A549 (cell line): ENCODE results near the gene ABCC2. TPM values are rescaled to one million over a fixed set of nuclear protein-coding genes. Genes with fewer than 3 reads are reported as not detected.
A peak's percentile ranks its signal among the peaks of the same experiment; 100 is the strongest.

ENCODE experiments used
- ATAC-seq, 2 experiments: fragments of 200-7000 bp in 1 of 2; fragments of >200 bp in 1 of 2; cut with Nextera tagmentation in 1 of 2; cut with Tn5 transposase in 1 of 2; 3 replicates each; pipeline versions ENCODE4 v1.8.0 to v1.9.1; 2018 to 2020; ENCODE audit warnings: mild to moderate bottlenecking in 1 of 2, moderate library complexity in 1 of 2
- CTCF ChIA-PET: fragments of 300-600 bp; sonication (Branson Sonifier 250); formaldehyde crosslinking; extraction: SDS; loops from one replicate; lab custom pipeline; 2021; ENCODE audit warnings: antibody characterized with exemption, inconsistent platforms; lab: Yijun Ruan, JAX
- POLR2A ChIA-PET: fragments of 350-600 bp; formaldehyde crosslinking; extraction: SDS; loops from one replicate; lab custom pipeline; 2021; ENCODE audit warnings: antibody characterized with exemption, inconsistent platforms; lab: Yijun Ruan, JAX
- DNase-seq, 2 experiments: peaks; one replicate each; pipeline versions ENCODE4 v3.0.0 to v3.0.0-alpha.2; 2011 to 2016; ENCODE audit warnings: low read depth in 1 of 2, low spot score in 1 of 2
- FAIRE-seq: peaks from 2 replicates; lab custom pipeline; 2011; peaks lifted over from hg19 to GRCh38; lab: Jason Lieb, UNC
- H3K27ac ChIP-seq, 2 experiments: fragments of >200 bp; sonication (Bioruptor Twin); formaldehyde crosslinking; 3 replicates each; pipeline ENCODE4 v1.5.1; 2016 to 2017
- H3K4me1 ChIP-seq: fragments of >200 bp; sonication (Bioruptor Twin); formaldehyde crosslinking; 3 replicates; pipeline ENCODE4 v1.6.1; 2016
- H3K4me2 ChIP-seq: fragments of >200 bp; sonication (Bioruptor Twin); formaldehyde crosslinking; 3 replicates; pipeline ENCODE4 v1.6.1; 2016
- H3K4me3 ChIP-seq: fragments of >200 bp; sonication (Bioruptor Twin); formaldehyde crosslinking; 3 replicates; pipeline ENCODE4 v1.5.1; 2016
- H3K9me3 ChIP-seq: fragments of >200 bp; sonication (Bioruptor Twin); formaldehyde crosslinking; 3 replicates; pipeline ENCODE4 v1.6.1; 2016
- BCL3 ChIP-seq: fragments of >200 bp; sonication (Bioruptor Twin); formaldehyde crosslinking; IDR thresholded peaks from 3 replicates; pipeline ENCODE4 v1.6.1; 2016
- CEBPB ChIP-seq, 2 experiments: fragments of >200 bp in 1 of 2; sonication (Bioruptor Twin) in 1 of 2; formaldehyde crosslinking in 1 of 2; IDR thresholded peaks; 2 replicates each; pipeline ENCODE4 v1.6.1; 2012 to 2016
- CTCF ChIP-seq: fragments of >200 bp; sonication (Bioruptor Twin); formaldehyde crosslinking; IDR thresholded peaks from 3 replicates; pipeline ENCODE4 v1.5.1; 2016
- ELK1 ChIP-seq: fragments of 150-350 bp; IDR thresholded peaks from 2 replicates; pipeline ENCODE4 v1.6.1; 2014; ENCODE audit warnings: low read depth, mild to moderate bottlenecking, low read length
- EP300 ChIP-seq, 2 experiments: fragments of >200 bp; sonication (Bioruptor Twin); formaldehyde crosslinking; IDR thresholded peaks; 2 replicates in 1 of 2; 3 replicates in 1 of 2; pipeline ENCODE4 v1.6.1; 2016 to 2017
- FOXS1 ChIP-seq: fragments of 250-450 bp; sonication (Bioruptor Pico); IDR thresholded peaks from 2 replicates; pipeline ENCODE4 v1.5.0; 2020; ENCODE audit warnings: mild to moderate bottlenecking, moderate library complexity
- HDAC2 ChIP-seq: fragments of 200-600 bp; sonication (generic); IDR thresholded peaks from 2 replicates; pipeline ENCODE4 v1.6.1; 2016
- HMGXB4 ChIP-seq: fragments of 250-450 bp; sonication (Bioruptor Pico); IDR thresholded peaks from 2 replicates; pipeline ENCODE4 v1.5.0; 2021; ENCODE audit warnings: mild to moderate bottlenecking, moderate library complexity, borderline replicate concordance
- HOXB13 ChIP-seq: fragments of 250-450 bp; sonication (Bioruptor Pico); IDR thresholded peaks from 2 replicates; pipeline ENCODE4 v1.5.0; 2020; ENCODE audit warnings: low read depth, mild to moderate bottlenecking, moderate library complexity
- HOXB5 ChIP-seq: fragments of 250-450 bp; sonication (Bioruptor Pico); IDR thresholded peaks from 2 replicates; pipeline ENCODE4 v1.5.0; 2020; ENCODE audit warnings: mild to moderate bottlenecking, moderate library complexity
- MAFK ChIP-seq: fragments of 450-650 bp; IDR thresholded peaks from 2 replicates; pipeline ENCODE4 v1.6.1; 2014; ENCODE audit not compliant: partially characterized antibody
- NFE2L2 ChIP-seq: fragments of 150-350 bp; conservative IDR thresholded peaks from 2 replicates; pipeline ENCODE4 v1.6.1; 2014; ENCODE audit warnings: low read length
- NPAS2 ChIP-seq: fragments of 250-450 bp; sonication (Bioruptor Pico); IDR thresholded peaks from 2 replicates; pipeline ENCODE4 v1.8.0; 2022; ENCODE audit warnings: mild to moderate bottlenecking, moderate library complexity, borderline replicate concordance
- PHF8 ChIP-seq: fragments of 200-600 bp; sonication (generic); IDR thresholded peaks from 2 replicates; pipeline ENCODE4 v1.6.1; 2016; ENCODE audit warnings: low read depth, mild to moderate bottlenecking, antibody characterized with exemption, moderate library complexity, borderline replicate concordance
- RARB ChIP-seq: fragments of 250-450 bp; sonication (Bioruptor Pico); IDR thresholded peaks from 2 replicates; pipeline ENCODE4 v1.8.0; 2021; ENCODE audit warnings: mild to moderate bottlenecking, moderate library complexity
- RCOR1 ChIP-seq: fragments of 150-350 bp; IDR thresholded peaks from 2 replicates; pipeline ENCODE4 v1.6.1; 2014; ENCODE audit warnings: antibody characterized with exemption, low read length, low read depth
- SREBF2 ChIP-seq: fragments of 450-650 bp; IDR thresholded peaks from 2 replicates; pipeline ENCODE4 v1.6.1; 2014; ENCODE audit warnings: mild to moderate bottlenecking, moderate library complexity
- ZFP36 ChIP-seq: fragments of 450-650 bp; IDR thresholded peaks from 2 replicates; pipeline ENCODE4 v1.6.1; 2014; ENCODE audit warnings: borderline replicate concordance; ENCODE audit not compliant: partially characterized antibody
- WGBS: methylation state at CpG from one replicate; pipeline ENCODE4 v1.1.6; 2017; ENCODE audit errors: missing lambda C conversion rate; 5-methylcytosine and 5-hydroxymethylcytosine counted together
- polyA plus RNA-seq, 4 experiments: library from polyadenylated mRNA; depleted of rRNA in 3 of 4; stranded (reverse); fragments of >200 nt; fragmentation: RNase III in 1 of 4; extraction: RNeasy Plus Mini Kit Qiagen cat#74134 plus additional on column Dnase treatment in 1 of 4; gene quantifications; 2 replicates in 3 of 4; 3 replicates in 1 of 4; pipeline ENCODE4 v1.2.3, GENCODE V29; 2011 to 2017
- TF ChIP-seq, protein P1 (sequence below): fragments of >200 bp; sonication (Bioruptor Twin); formaldehyde crosslinking; IDR thresholded peaks from 2 replicates; pipeline ENCODE4 v1.6.1; 2016
- TF ChIP-seq, protein P2 (sequence below): IDR thresholded peaks from 2 replicates; pipeline ENCODE4 v1.6.1; 2012

Gene ABCC2
- polyA plus RNA-seq, 2 of the 4 experiments (the other 2 are of a cell fraction) = 192 to 369 TPM

DNA sequence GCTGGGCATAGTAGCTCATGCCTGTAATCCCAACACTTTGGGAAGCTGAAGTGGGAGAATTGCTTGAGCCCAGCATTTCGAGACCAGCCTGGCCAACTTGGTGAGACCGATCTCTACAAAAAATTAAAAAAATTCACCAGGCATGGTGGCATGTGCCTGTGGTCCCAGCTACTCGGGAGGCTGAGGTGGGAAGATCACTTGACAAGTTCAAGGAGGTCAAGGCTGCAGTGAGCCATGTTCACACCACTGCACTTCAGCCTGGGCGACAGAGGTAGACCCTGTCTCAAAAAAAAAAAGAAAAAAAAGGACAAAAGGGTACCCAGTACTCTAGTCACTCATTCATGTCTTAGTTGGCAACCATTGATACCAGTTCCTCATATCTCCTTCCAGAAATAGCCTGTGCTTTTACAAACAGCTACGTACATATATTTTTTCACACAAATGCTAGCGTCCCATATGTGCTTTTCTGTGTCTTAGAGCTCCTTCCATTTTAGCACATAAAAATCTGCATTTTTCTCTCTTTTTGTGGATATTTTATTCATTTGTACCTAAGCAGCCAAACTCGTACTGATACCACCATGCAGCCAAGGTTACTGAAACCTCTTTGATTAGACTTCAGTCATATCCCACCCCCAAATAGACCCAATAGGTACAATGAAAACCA is 5.5 kb downstream of the ABCC2 start (continued):
- TF ChIP-seq NFE2L2 (no peak), ELK1 (no peak), RARB (no peak), HOXB13 (no peak), MAFK (no peak), NPAS2 (CRISPR knock-in tag) (no peak), HOXB5 (CRISPR knock-in tag) (no peak), HDAC2 (no peak), CEBPB (IDR thresholded peaks at IDR 0.05) (no peak), HMGXB4 (CRISPR knock-in tag) (no peak), CTCF (no peak)
- TF ChIP-seq, all 56 proteins: peak for 0

DNA sequence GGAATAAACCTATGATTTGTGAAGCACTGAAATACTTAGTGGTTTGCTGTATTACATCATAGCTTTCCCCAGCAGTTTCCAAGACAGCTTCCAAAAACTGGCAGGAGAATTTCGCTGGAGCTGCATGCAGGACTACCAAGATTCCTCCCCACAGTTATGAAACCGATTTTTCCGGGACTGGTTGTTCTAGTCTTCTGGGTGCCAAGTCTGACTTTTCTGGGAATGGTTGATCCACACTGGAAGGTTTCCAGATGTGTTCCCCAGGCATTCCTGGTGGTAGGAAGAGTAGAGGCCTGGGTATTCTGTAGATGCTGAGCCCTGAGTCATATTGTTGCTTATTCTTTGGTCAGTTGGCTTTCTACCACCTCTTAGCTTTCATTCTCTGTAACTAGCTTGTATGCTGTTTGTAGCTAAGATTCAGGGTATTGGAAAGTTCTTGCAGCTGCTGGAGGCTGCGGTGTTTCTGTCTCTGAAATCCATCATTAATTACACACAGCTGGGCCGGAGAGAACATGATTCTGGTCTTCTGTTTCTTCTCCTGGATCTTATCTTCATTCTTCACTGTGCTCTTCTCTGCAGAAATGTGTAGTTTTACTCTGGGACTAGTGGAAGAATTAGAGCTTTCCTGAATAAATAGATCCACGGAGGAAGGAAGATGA is 6.3 kb downstream of the ABCC2 start:
- Histone ChIP-seq H3K27ac (peak overlapping the region; percentile 98 to 100), H3K4me2 (peak overlapping the region; percentile 99)
- peak in 1 of 2 experiments; percentile 16; a peak in 2 of 6 replicates for ATAC-seq
- TF ChIP-seq RCOR1 = no peak
- no peak for TF ChIP-seq SREBF2
- no peak for TF ChIP-seq FOXS1
- TF ChIP-seq PHF8 = no peak
- TF ChIP-seq, protein P1, sequence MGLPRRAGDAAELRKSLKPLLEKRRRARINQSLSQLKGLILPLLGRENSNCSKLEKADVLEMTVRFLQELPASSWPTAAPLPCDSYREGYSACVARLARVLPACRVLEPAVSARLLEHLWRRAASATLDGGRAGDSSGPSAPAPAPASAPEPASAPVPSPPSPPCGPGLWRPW = no peak
- TF ChIP-seq EP300 (IDR thresholded peaks at IDR 0.05) = no peak
- no peak for TF ChIP-seq BCL3
- no peak for TF ChIP-seq NPAS2 (CRISPR knock-in tag)
- TF ChIP-seq, protein P2, sequence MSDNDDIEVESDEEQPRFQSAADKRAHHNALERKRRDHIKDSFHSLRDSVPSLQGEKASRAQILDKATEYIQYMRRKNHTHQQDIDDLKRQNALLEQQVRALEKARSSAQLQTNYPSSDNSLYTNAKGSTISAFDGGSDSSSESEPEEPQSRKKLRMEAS = no peak
- TF ChIP-seq ZFP36 = no peak
- TF ChIP-seq, all 56 proteins: peak for 0
- DNase-seq = no peak
- Histone ChIP-seq H3K4me1 (peaks cover 87% of the 10 kb centered on the region), H3K9me3 (no peaks in the 10 kb centered on the region), H3K4me3 (peak overlapping the region; percentile 34)
- WGBS = 28% methylated on average over 6 of the region's 6 CpGs
- FAIRE-seq = no peak
- CTCF ChIA-PET = interaction anchor here (0.9 to 3.0 kb wide), 7 partner anchors 9 to 57 kb away, joined by 3 to 12 read pairs (median 6); partner anchors contain the start of genes COX15 and CUTC
- POLR2A ChIA-PET = interaction anchor here (0.7 to 2.5 kb wide), 5 partner anchors 10 to 56 kb away, joined by 3 to 16 read pairs (median 4); partner anchors contain the start of genes COX15 and CUTC
